ENCODE results near the gene FLII.

The FLII gene

GRCh38 chr17:18280766-18281371 lies 22.3 kb upstream of the FLII start:
- POLR2A ChIA-PET = no interaction called here
- CTCF ChIA-PET = no interaction called here
- no peak for DNase-seq (ENCODE audit: low read depth, low spot score)
- no peak overlapping the region for H3K4me3 ChIP-seq (ENCODE audit: low read depth, low read length)
- TF ChIP-seq CTCF (IDR thresholded peaks at IDR 0.05; ENCODE audit: insufficient read depth, low read length, missing control alignments) = no peak

GRCh38 chr17:18280249-18280648 lies 21.7 kb upstream of the FLII start:
- no peak for TF ChIP-seq CTCF (IDR thresholded peaks at IDR 0.05; ENCODE audit: insufficient read depth, low read length, missing control alignments)
- ChIA-PET POLR2A (no interaction called here), CTCF (no interaction called here)
- no peak for DNase-seq (ENCODE audit: low read depth, low spot score)
- H3K4me3 ChIP-seq (ENCODE audit: low read depth, low read length) = no peak overlapping the region

- DNase-seq (ENCODE audit: low read depth, low spot score) = no peak
- TF ChIP-seq CTCF (IDR thresholded peaks at IDR 0.05; ENCODE audit: insufficient read depth, low read length, missing control alignments) = no peak
- POLR2A ChIA-PET = no interaction called here
- H3K4me3 ChIP-seq (ENCODE audit: low read depth, low read length) = no peak overlapping the region
- CTCF ChIA-PET = interaction anchor here (1.5 kb wide), 1 partner anchor 9 kb away, joined by 3 read pairs; no protein-coding TSS in a partner anchor
These were observed 20.3 kb upstream of the FLII start for GRCh38 chr17:18278867-18279266.

GRCh38 chr17:18277076-18277475 lies 18.5 kb upstream of the FLII start:
- no peak for DNase-seq (ENCODE audit: low read depth, low spot score)
- TF ChIP-seq CTCF (IDR thresholded peaks at IDR 0.05; ENCODE audit: insufficient read depth, low read length, missing control alignments) = no peak
- ChIA-PET POLR2A (no interaction called here), CTCF (no interaction called here)
- H3K4me3 ChIP-seq (ENCODE audit: low read depth, low read length) = no peak overlapping the region

GRCh38 chr17:18270046-18270931 lies 11.8 kb upstream of the FLII start:
- ChIA-PET POLR2A (no interaction called here), CTCF (interaction anchor here (0.9 to 1.2 kb wide), 3 partner anchors 9 to 53 kb away, joined by 3 read pairs; no protein-coding TSS in a partner anchor)
- TF ChIP-seq CTCF (IDR thresholded peaks at IDR 0.05; ENCODE audit: insufficient read depth, low read length, missing control alignments) = no peak
- DNase-seq (ENCODE audit: low read depth, low spot score) = no peak
- H3K4me3 ChIP-seq (ENCODE audit: low read depth, low read length) = no peak overlapping the region

GRCh38 chr17:18267927-18268711 lies 9.6 kb upstream of the FLII start:
- POLR2A ChIA-PET = no interaction called here
- CTCF ChIA-PET = interaction anchor here (0.9 kb wide), 1 partner anchor 19 kb away, joined by 3 read pairs; no protein-coding TSS in a partner anchor
- no peak overlapping the region for H3K4me3 ChIP-seq (ENCODE audit: low read depth, low read length)
- DNase-seq (ENCODE audit: low read depth, low spot score) = no peak
- TF ChIP-seq CTCF (IDR thresholded peaks at IDR 0.05; ENCODE audit: insufficient read depth, low read length, missing control alignments) = no peak

All from AG04449 (cell line).